Peyer's patch (tissue), 4 donors: ENCODE measurements around the gene PRR22.

Source experiments
- CTCF ChIP-seq, 6 experiments: fragments of 450-650 bp in 4 of 6; fragments of 200-600 bp in 2 of 6; sonication (generic) in 1 of 6; IDR thresholded peaks; one replicate each; pipeline ENCODE4 v1.5.1; 2017 to 2019; ENCODE audit warnings: antibody characterized with exemption in 6 of 6, mild to moderate bottlenecking in 3 of 6, moderate library complexity in 1 of 6
- POLR2A ChIP-seq, 2 donors: fragments of 450-650 bp; IDR thresholded peaks; one replicate each; pipeline ENCODE4 v1.5.1; 2017; ENCODE audit warnings: antibody characterized with exemption in 2 of 2, mild to moderate bottlenecking in 2 of 2, moderate library complexity in 2 of 2

GRCh38 chr19:5753743-5754142 is 30.8 kb downstream of the PRR22 start:
- no peak for TF ChIP-seq CTCF (IDR thresholded peaks at IDR 0.05)
- no peak for TF ChIP-seq POLR2A (IDR thresholded peaks at IDR 0.05)
